ENCODE data around the gene DYNLT4. TPM values are rescaled to one million over a fixed set of nuclear protein-coding genes. Genes with fewer than 3 reads are reported as not detected.

DYNLT4 gene
- total RNA-seq, 1 experiment from 2014 or later: not detected

Small RNA genes lying within 50 kb of the gene (small RNA-seq; reads per million reads assigned to genes)
- gene AL136380.1: 0 reads per million in 2 experiments
- gene SNORD38A: 14.4 to 210 reads per million in 2 experiments
- 0 reads per million in 2 experiments for gene SNORD38B
- 394 to 3,224 reads per million in 2 experiments for gene SNORD46
- 0 reads per million in 2 experiments for gene SNORD55

Other genes with a start within 250 kb of the DYNLT4 start
- gene TMEM53, start 132.9 kb downstream of the DYNLT4 start, total RNA-seq (2014; rRNA removed; shearing (Covaris generic)): 18.0 and 20.0 TPM in 2 replicates
- 0.24 TPM in 1 of 2 replicates, not detected in the other for gene ARMH1, start 132.6 kb downstream of the DYNLT4 start, total RNA-seq (2014; rRNA removed; shearing (Covaris generic))
- gene RNU5D-1, start 76.2 kb downstream of the DYNLT4 start, total RNA-seq (2014; rRNA removed; shearing (Covaris generic)): not detected in 2 replicates
- gene KIF2C, start 67.5 kb downstream of the DYNLT4 start, total RNA-seq (2014; rRNA removed; shearing (Covaris generic)): 28.0 and 30.5 TPM in 2 replicates
- gene RPS8, start 31.8 kb downstream of the DYNLT4 start, total RNA-seq (2014; rRNA removed; shearing (Covaris generic)): 2,103 and 2,284 TPM in 2 replicates
- not detected in 2 replicates for gene BEST4, start 19.2 kb downstream of the DYNLT4 start, total RNA-seq (2014; rRNA removed; shearing (Covaris generic))
- 3.4 and 5.0 TPM in 2 replicates for gene PLK3, start 7.0 kb downstream of the DYNLT4 start, total RNA-seq (2014; rRNA removed; shearing (Covaris generic))
- gene BTBD19, start 1.2 kb upstream of the DYNLT4 start, total RNA-seq (2014; rRNA removed; shearing (Covaris generic)): 0.69 TPM in 1 of 2 replicates, not detected in the other
- 0.03 TPM in 1 of 2 replicates, not detected in the other for gene PTCH2, start 35.9 kb upstream of the DYNLT4 start, total RNA-seq (2014; rRNA removed; shearing (Covaris generic))
- gene EIF2B3, start 179.2 kb upstream of the DYNLT4 start, total RNA-seq (2014; rRNA removed; shearing (Covaris generic)): 23.5 and 27.5 TPM in 2 replicates
- 17.8 and 18.6 TPM in 2 replicates for gene HECTD3, start 204.0 kb upstream of the DYNLT4 start, total RNA-seq (2014; rRNA removed; shearing (Covaris generic))
- gene UROD, start 204.9 kb upstream of the DYNLT4 start, total RNA-seq (2014; rRNA removed; shearing (Covaris generic)): 78.9 and 89.5 TPM in 2 replicates